KOPT-K1 (cell line): ENCODE measurements around the gene CADM2.

Source experiments
- H3K27ac ChIP-seq: fragments of 200-600 bp; sonication (generic); 2 replicates; pipeline ENCODE4 v1.5.1; 2016; ENCODE audit warnings: antibody characterized with exemption, mild to moderate bottlenecking, low read depth, low read length; ENCODE audit not compliant: poor library complexity, severe bottlenecking
- H3K36me3 ChIP-seq: fragments of 200-600 bp; sonication (generic); 2 replicates; pipeline ENCODE4 v1.5.1; 2017; ENCODE audit warnings: antibody characterized with exemption, mild to moderate bottlenecking, low read length, moderate library complexity; ENCODE audit not compliant: insufficient read depth
- H3K9me3 ChIP-seq: fragments of 200-600 bp; sonication (generic); 2 replicates; pipeline ENCODE4 v1.5.1; 2017; ENCODE audit warnings: antibody characterized with exemption, low read length, mild to moderate bottlenecking; ENCODE audit not compliant: insufficient read depth, poor library complexity, severe bottlenecking

CADM2 gene

DNA sequence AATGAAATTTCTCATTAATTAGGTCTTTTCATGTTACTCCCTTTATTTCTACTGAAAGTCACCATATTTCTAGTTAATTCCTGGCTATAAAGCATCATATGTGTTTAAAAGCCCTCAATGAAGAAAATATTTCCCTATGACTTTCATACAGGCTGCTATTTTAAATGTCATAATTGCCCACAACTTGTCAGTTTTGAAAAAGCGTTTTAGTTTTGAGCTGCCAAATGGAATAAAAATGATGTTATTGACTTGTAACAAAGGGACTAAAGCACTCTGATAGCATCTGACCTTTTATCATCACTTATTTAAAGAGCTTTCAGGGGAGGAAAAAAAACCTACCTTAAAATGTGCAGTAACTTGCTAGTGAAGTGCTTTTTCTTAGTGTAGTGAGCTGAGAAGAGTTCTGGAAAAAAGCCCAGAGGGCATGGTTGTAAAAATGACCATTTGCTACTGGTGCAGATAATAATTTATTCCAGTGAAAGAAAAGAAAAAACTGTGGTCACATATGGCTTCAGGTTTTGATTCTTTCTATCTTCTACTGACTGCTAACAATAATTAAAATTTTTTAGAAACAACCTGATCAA lies 877.2 kb downstream of the CADM2 start:
- Histone ChIP-seq H3K9me3 (no peaks in the 10 kb centered on the region), H3K36me3 (no peaks in the 10 kb centered on the region), H3K27ac (no peak overlapping the region)

DNA sequence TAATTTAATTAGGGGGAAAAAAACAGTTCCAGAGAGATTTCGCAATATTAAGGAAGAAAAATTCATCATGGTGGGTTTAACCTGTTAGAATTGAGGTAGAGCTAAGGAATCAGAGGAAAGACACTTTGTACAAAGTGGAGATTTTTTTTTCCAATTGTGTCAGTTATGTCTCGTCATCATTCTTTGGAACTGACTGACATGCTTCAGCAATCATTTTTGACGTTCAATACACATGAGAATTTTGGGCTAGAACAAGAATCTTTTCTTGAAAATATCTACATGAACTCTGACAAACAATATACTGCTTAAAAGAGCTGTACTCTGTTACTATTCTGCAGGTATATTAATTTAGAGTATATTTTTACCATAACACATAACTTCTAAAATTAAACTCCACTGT lies 878.6 kb downstream of the CADM2 start:
- H3K27ac ChIP-seq: no peak overlapping the region
- no peaks in the 10 kb centered on the region for H3K36me3 ChIP-seq
- no peaks in the 10 kb centered on the region for H3K9me3 ChIP-seq

DNA sequence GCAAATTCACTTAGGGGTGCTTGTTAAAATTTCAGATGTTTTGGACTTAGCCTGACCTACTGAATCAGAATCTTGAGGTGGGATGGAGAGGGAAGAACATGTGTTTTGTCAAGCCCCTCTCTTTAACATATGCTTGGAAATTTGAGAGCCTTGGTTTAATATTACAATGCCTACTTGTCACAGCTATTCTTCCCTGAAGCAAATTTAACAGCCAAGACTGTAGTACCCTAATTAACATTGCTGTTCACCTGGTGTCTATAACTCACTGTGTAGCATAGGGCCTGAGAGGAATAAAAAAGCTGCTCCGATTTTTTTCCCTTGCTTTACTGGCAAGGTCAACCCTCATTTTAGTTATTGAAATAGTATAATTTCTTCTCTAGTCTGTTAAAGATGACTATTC lies 880.1 kb downstream of the CADM2 start:
- no peak overlapping the region for H3K27ac ChIP-seq
- no peaks in the 10 kb centered on the region for H3K36me3 ChIP-seq
- no peaks in the 10 kb centered on the region for H3K9me3 ChIP-seq

DNA sequence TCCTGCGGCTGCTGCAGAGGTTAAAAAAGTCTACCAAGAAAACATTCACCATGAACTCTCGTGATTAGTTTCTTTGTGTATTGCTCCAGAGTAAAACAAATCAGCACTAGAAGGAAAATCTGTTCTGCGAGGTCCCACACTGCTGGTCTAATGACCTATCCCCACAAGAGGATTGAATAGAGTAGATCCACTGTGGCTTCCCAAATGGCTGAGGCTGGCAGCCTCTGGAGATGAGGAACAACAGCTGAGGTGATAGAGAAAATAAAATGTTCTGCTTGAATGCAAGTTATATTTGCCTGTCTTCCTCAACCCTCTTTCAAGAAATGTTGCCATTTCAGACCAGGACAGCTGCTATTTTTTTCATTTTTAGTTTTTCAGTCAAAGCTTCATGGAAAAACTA lies 883.3 kb downstream of the CADM2 start:
- no peaks in the 10 kb centered on the region for H3K36me3 ChIP-seq

DNA sequence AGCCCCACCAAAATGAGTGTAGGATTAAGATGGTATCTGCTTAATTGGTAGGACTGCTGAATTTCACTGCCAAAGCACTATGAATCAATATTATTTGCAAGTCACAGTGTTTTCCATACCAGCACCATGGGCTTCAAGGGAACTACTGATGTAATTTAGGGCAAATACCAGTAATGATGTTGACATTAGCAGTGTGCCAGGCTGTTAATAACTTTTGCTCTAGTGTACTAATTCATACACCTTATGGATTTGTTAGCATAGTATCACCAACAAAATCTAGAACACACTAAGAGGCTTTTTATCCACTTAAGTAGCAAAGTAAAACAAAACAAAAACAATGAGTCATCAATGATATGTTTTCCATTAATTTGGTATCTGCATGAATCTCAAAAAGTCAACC lies 888.2 kb downstream of the CADM2 start:
- no peaks in the 10 kb centered on the region for H3K36me3 ChIP-seq
- no peaks in the 10 kb centered on the region for H3K9me3 ChIP-seq
- no peak overlapping the region for H3K27ac ChIP-seq

More for the DNA sequence above, 883.3 kb downstream of the CADM2 start:
- H3K9me3 ChIP-seq: no peaks in the 10 kb centered on the region
- H3K27ac ChIP-seq: no peak overlapping the region

DNA sequence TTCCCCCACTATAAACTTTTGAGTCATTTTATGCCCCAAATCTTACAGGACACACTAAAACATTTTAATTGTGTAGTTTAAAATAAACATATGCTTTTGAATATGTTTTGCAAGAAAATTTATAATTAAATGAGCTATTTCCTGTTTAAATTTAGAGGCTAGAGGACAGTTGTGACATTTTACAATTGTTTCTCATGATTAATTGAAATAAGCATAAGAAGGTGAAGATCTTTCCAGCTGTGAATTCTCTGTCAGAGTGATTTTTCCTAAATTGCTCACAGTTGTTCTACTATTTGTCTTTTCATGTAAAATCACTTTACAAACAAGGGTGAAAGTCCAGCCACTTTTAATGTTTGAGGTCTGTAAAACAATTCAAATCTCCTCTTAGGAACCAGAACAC lies 892.3 kb downstream of the CADM2 start:
- no peaks in the 10 kb centered on the region for H3K9me3 ChIP-seq
- H3K36me3 ChIP-seq: no peaks in the 10 kb centered on the region
- no peak overlapping the region for H3K27ac ChIP-seq

DNA sequence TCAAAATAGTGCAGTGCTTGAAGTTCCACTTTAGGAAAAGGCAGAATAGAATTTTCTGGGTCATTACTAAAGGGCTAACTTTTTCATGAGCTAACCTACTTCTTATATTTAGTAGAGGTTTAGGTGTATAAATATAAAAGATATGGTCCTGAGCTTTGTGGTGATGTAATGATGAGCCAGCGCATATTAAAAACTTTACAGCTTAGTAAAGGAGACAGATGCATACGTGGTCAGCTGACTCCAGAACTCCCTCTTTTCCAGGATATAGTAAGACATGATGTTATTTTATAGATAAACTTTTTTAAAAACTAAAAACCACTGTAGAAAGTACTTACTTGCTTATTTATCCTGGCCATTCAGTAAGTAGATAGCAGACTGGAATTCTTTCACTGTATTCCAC lies 895.0 kb downstream of the CADM2 start:
- Histone ChIP-seq H3K36me3 (no peaks in the 10 kb centered on the region), H3K27ac (no peak overlapping the region), H3K9me3 (no peaks in the 10 kb centered on the region)

DNA sequence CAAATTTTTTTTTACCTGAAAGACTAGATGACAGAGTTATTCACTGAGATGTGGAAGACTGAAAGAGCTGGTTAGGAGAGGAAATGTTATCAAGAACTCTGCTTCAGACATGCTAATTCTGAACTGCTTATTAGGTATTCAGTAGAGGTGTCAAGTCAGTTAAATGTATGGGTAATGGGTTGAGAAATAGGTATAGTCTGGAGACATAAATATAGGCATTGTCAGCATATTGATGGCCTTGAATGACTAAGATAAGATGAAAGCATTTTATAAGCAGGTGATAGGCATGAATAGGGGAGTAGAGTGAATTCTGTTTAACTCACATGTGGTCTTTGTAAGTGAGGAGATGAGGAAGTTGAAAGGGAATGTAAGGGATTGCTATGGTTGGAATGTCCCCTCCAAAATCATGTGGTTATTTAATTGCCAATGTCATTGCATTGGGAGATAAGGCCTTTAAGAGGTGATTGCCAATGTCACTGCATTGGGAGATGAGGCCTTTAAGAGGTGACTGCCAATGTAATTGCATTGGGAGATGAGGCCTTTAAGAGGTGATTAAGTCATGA lies 904.2 kb downstream of the CADM2 start:
- Histone ChIP-seq H3K9me3 (no peaks in the 10 kb centered on the region), H3K36me3 (no peaks in the 10 kb centered on the region), H3K27ac (no peak overlapping the region)

DNA sequence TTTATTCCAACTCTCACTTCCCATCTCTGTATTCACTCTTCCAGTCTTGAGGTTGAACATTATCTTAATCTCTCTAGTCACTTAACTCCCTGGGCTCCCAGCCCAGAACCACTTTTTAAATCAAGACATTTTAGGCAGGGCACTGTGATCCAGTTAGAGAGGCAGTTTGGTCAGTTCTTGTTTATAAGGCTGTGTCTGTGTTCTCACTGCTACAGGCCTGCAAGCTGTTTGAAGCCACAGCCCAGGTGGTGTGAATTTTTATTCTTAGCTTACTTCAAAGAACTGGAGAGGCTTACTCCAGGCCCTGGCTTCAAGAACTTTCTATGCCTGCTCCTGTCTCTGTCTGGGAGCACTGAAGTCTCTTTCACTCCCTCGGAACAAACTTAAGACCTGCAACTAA lies 906.1 kb downstream of the CADM2 start:
- Histone ChIP-seq H3K36me3 (no peaks in the 10 kb centered on the region), H3K9me3 (no peaks in the 10 kb centered on the region), H3K27ac (no peak overlapping the region)

DNA sequence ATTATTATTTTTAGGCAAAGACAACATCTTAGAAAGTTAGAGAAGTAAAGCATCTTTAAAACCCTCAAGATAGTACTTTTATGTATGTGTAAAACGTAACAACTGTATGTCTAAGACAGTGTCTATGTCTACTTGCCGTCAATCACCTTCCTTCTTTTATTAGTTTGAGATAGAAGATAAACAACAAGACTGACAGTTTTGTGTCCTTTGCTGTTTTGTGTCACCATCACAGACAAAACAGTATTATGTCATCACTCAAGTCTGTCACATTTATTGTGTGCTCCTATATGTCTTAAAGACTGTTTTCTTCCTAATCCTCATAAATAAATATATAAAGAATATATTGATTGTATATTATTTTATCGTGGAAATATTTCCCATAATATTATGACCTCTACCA lies 908.3 kb downstream of the CADM2 start:
- no peaks in the 10 kb centered on the region for H3K9me3 ChIP-seq
- H3K36me3 ChIP-seq: no peaks in the 10 kb centered on the region
- H3K27ac ChIP-seq: no peak overlapping the region

DNA sequence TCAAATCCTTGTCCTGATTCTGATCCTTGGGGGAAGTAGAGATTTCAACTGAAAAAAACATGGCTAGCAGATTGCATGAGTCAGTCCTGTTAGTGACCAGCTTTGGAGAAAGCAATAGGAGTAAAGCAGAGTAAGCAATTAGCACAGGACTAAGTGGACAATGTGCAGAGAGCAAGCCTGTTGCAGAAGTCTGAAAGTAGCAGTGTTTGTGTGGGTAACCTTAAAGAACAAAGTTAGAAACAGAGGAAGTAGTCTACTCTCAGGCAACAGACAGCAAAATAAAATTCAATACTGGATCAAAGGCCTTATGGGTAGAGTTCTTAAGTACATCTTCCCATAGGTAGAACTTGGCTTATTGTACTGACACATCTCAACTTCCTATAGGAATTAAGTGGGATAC lies 916.8 kb downstream of the CADM2 start:
- Histone ChIP-seq H3K27ac (no peak overlapping the region), H3K36me3 (no peaks in the 10 kb centered on the region), H3K9me3 (no peaks in the 10 kb centered on the region)

DNA sequence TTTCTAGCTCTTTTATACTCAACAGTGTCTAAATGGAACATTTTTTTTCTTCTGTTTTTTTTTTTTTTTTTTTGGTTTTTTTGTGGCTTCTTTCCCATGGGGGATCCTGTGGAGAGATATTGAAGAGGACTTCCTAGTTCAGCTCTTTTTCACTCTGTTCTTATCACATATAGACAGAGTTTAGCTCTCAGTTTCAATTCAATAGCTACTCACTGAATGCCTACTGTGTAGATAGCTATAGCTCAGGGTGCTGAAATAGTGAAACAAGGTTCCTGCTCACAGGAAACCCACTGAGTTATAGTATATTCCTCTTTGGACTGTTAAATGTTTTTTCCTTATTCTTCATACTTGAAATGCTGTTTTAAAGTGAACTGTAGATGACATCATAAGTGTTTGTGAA lies 918.8 kb downstream of the CADM2 start:
- no peaks in the 10 kb centered on the region for H3K9me3 ChIP-seq
- H3K27ac ChIP-seq: no peak overlapping the region
- H3K36me3 ChIP-seq: no peaks in the 10 kb centered on the region

DNA sequence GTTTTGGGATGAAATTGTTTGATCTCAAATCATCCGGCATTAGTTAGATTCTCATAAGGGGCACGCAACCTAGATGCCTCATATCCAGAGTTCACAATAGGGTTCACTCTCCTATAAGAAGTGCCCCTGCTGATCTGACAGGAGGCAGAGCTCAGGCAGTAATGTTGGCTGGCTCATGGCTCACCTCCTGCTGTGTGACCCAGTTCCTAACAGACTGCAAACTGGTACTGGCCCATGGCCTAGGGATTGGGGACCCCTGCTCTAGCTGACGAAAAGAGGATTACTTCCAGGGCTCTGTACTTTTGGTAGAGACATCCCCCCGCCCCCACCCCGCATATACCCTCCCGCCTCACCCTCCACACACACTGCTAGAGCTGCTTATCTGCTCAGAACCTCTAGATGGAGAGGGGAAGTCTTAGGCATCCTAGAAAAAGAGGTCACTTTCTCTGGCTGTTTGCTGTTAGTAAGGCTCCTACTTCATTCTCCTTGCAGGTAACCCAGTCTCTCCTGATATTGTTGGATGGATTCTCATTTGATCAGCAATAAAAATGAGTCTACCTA lies 923.1 kb downstream of the CADM2 start:
- H3K36me3 ChIP-seq: no peaks in the 10 kb centered on the region
- no peak overlapping the region for H3K27ac ChIP-seq

DNA sequence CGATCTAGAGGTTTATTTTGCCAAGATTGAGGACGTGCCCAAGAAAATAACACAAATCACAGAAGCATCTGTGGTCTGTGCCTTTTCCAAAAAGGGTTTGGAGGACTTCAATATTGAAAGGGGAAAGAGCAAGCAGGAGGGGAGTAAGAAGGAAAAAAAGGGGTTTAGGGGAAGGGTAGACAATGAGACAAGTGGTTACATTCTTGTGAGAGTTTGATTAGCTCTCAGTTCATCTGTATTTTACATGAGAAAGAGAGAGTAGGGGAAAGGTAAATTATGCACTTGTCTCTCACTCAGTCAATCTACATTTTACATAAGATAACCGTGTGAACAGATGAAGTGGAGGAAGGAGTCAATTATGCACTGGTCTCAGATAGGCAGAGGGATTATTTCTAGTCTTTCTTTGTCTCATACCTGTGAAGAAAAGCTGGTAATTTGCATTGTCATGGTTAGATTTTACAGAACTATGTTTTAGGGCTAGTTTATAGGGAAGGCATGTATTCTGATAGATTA lies 931.3 kb downstream of the CADM2 start:
- Histone ChIP-seq H3K27ac (no peak overlapping the region), H3K9me3 (no peaks in the 10 kb centered on the region), H3K36me3 (no peaks in the 10 kb centered on the region)

More for the DNA sequence above, 923.1 kb downstream of the CADM2 start:
- no peaks in the 10 kb centered on the region for H3K9me3 ChIP-seq

DNA sequence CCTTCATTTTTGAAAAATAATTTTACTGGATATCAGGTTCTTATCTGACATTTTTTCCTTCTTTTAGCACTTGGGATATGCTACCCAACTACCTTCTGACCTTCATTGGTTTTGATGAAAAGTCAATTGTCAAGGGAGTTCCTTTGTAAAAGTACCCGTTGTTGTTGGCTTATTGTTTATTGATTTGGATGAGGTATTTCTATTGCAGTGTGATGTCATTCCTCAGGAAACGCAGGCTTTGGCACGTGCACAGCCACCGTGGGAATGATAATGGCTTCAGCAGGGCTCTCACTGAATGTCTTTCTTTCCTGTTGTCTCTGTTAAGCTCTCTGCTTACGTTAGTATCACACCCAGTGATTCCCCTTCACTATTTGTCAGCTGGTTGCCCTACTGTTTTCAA lies 944.6 kb downstream of the CADM2 start:
- H3K27ac ChIP-seq: no peak overlapping the region
- no peaks in the 10 kb centered on the region for H3K36me3 ChIP-seq
- H3K9me3 ChIP-seq: no peaks in the 10 kb centered on the region

DNA sequence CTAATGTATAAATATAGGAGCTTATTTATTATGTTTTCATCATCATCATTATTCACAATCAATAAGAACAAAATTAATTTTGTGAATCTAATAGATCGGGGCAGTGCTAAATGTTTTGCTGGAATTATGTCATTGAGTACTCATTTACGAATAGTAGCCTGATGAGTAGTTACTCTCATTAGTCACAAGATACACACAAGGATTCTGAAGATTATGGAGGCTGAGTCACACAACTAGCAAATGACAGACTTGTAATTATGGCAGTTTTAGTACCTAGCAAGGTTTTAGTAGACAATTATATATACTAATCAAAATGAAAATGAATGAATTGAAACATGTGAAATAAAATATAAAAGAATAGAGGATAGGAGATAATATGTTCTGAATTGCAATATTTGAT lies 954.2 kb downstream of the CADM2 start:
- Histone ChIP-seq H3K27ac (no peak overlapping the region), H3K36me3 (no peaks in the 10 kb centered on the region), H3K9me3 (no peaks in the 10 kb centered on the region)
